Pancreas (tissue), 10 donors: ENCODE results near the gene SMOC2. TPM values are rescaled to one million over a fixed set of nuclear protein-coding genes. Genes with fewer than 3 reads are reported as not detected.
A peak's percentile ranks its signal among the peaks of the same experiment; 100 is the strongest.

Experiments used
- ATAC-seq, 4 donors: fragments of 200-7000 bp; cut with Tn5 transposase; one replicate each; pipeline versions ENCODE4 v1.8.0 to v1.9.1; 2020; ENCODE audit warnings: mild to moderate bottlenecking in 4 of 4, moderate library complexity in 4 of 4
- DNase-seq, 6 donors: peaks; one replicate each; pipeline ENCODE4 v3.0.0-alpha.2; 2020
- FAIRE-seq: peaks from 2 replicates; lab custom pipeline; 2012; peaks lifted over from hg19 to GRCh38; lab: Jason Lieb, UNC
- H3K27ac ChIP-seq, 4 donors: fragments of 200-600 bp; sonication (generic); 1 replicate in 3 of 4; 2 replicates in 1 of 4; pipeline versions ENCODE4 v1.5.0 to v1.8.0; 2020
- H3K27me3 ChIP-seq, 4 donors: fragments of 200-600 bp; one replicate each; pipeline ENCODE4 v1.8.0; 2021
- H3K36me3 ChIP-seq, 3 donors: fragments of 200-600 bp; sonication (generic) in 1 of 3; one replicate each; pipeline versions ENCODE4 v1.5.0 to v1.8.0; 2020 to 2021
- H3K4me1 ChIP-seq, 3 donors: fragments of 200-600 bp; one replicate each; pipeline ENCODE4 v1.8.0; 2021
- H3K4me3 ChIP-seq, 4 donors: fragments of 200-600 bp; sonication (generic) in 2 of 4; one replicate each; pipeline versions ENCODE4 v1.5.0 to v1.8.0; 2020 to 2021
- H3K9me3 ChIP-seq, 4 donors: fragments of 200-600 bp; one replicate each; pipeline ENCODE4 v1.8.0; 2021
- CTCF ChIP-seq, 4 donors: fragments of 200-600 bp; sonication (generic) in 3 of 4; IDR thresholded peaks; one replicate each; pipeline versions ENCODE4 v1.5.0 to v1.8.0; 2021; ENCODE audit warnings: antibody characterized with exemption in 4 of 4
- WGBS, 2 donors: extraction: QIAGEN DNeasy Blood & Tissue Kit; methylation state at CpG; one replicate each; pipeline ENCODE4 v1.1.7; 2013; 5-methylcytosine and 5-hydroxymethylcytosine counted together
- intact Hi-C, 3 donors: fragments of 100-400 bp; cut with DNase I; formaldehyde crosslinking; loops; one replicate each; pipeline versions ENCODE4 v1.11.1 to v1.14.2; 2022
- polyA plus RNA-seq, 2 donors: library from polyadenylated mRNA; stranded (reverse); fragments of 200-250 nt; gene quantifications; one replicate each; pipeline ENCODE4 v1.2.3, GENCODE V29; 2013
- total RNA-seq, 6 donors: library from RNA; stranded (reverse); fragmentation: NEBNext Ultra II Directional in 4 of 6; extraction: Animal tissue kit (Norgen Biotek cat#: 25700) in 4 of 6; gene quantifications; one replicate each; pipeline versions ENCODE4 v1.2.1 to v1.2.4, GENCODE V29; 2021 to 2023
- donor health status: healthy with polysubstance abuse.
- donor health status: DM: no; HTN: no; CAD: no; lungs with moderate emphysema.
- donor health status: DM: no; HTN: no; CAD: no.
- donor health status: control.
- donor health status: control.
- donor health status: Bipolar disorder and iron deficiency.
- donor health status: DM: yes; HTN: yes; CAD: no.
- donor health status: DM: no; HTN: no; CAD: no.
- donor health status: DM: no; HTN: no; CAD: no.
- donor health status: DM: yes; HTN: yes; CAD: no.

The SMOC2 gene
- total and polyA plus RNA-seq, 8 donors, result 2.5 to 18.4 (median 6.5) TPM

- Histone ChIP-seq H3K9me3 (no peaks in the 10 kb centered on the region), H3K27me3 (no peaks in the 10 kb centered on the region), H3K4me1 (no peaks in the 10 kb centered on the region), H3K4me3 (no peak overlapping the region), H3K36me3 (no peaks in the 10 kb centered on the region), H3K27ac (no peak overlapping the region)
- 79 to 89% methylated on average over 4 of the region's 4 CpGs for WGBS, 2 donors
- no peak for TF ChIP-seq CTCF (IDR thresholded peaks at IDR 0.05)
- DNase-seq (no peak), ATAC-seq (no peak), FAIRE-seq (no peak)
- intact Hi-C loops, result no loop called here
Observed at GRCh38 chr6:168602576-168602975, 161.6 kb downstream of the SMOC2 start.

GRCh38 chr6:168603234-168603633 is 162.2 kb downstream of the SMOC2 start:
- Histone ChIP-seq H3K9me3 (no peaks in the 10 kb centered on the region), H3K4me1 (no peaks in the 10 kb centered on the region), H3K27me3 (no peaks in the 10 kb centered on the region), H3K36me3 (no peaks in the 10 kb centered on the region), H3K4me3 (no peak overlapping the region), H3K27ac (no peak overlapping the region)
- no peak for TF ChIP-seq CTCF (IDR thresholded peaks at IDR 0.05)
- ATAC-seq (no peak), FAIRE-seq (no peak), DNase-seq (no peak)
- intact Hi-C loops, result no loop called here
- 86 to 90% methylated on average over 4 of the region's 4 CpGs for WGBS, 2 donors

GRCh38 chr6:168605964-168606363 is 165.0 kb downstream of the SMOC2 start:
- no peaks in the 10 kb centered on the region for H3K36me3 ChIP-seq
- ATAC-seq (peak in 3 of 4 donors; percentile 41 to 72 (median 70)), FAIRE-seq (no peak), DNase-seq (no peak)
- TF ChIP-seq CTCF (IDR thresholded peaks at IDR 0.05), result no peak
- peak overlapping the region in 1 of 4 donors; percentile 16 for H3K27ac ChIP-seq
- intact Hi-C loops, result no loop called here
- no peaks in the 10 kb centered on the region for H3K4me1 ChIP-seq
- H3K27me3 ChIP-seq, result no peaks in the 10 kb centered on the region
- H3K4me3 ChIP-seq, result no peak overlapping the region
- WGBS, 2 donors, result 38 to 41% methylated on average over 7 of the region's 7 CpGs
- H3K9me3 ChIP-seq, result no peaks in the 10 kb centered on the region

GRCh38 chr6:168606722-168607121 is 165.7 kb downstream of the SMOC2 start:
- H3K9me3 ChIP-seq, result no peaks in the 10 kb centered on the region
- WGBS, 2 donors, result 88 to 94% methylated on average over 16 of the region's 16 CpGs
- intact Hi-C loops, result no loop called here
- no peaks in the 10 kb centered on the region for H3K4me1 ChIP-seq
- ATAC-seq, result no peak
- no peaks in the 10 kb centered on the region for H3K27me3 ChIP-seq
- H3K4me3 ChIP-seq, result no peak overlapping the region
- FAIRE-seq, result no peak
- no peaks in the 10 kb centered on the region for H3K36me3 ChIP-seq
- DNase-seq, result no peak
- H3K27ac ChIP-seq, result no peak overlapping the region
- no peak for TF ChIP-seq CTCF (IDR thresholded peaks at IDR 0.05)

GRCh38 chr6:168607272-168608112 is 166.5 kb downstream of the SMOC2 start:
- H3K27me3 ChIP-seq, result no peaks in the 10 kb centered on the region
- H3K4me1 ChIP-seq, result no peaks in the 10 kb centered on the region
- H3K36me3 ChIP-seq, result no peaks in the 10 kb centered on the region
- no peaks in the 10 kb centered on the region for H3K9me3 ChIP-seq
- TF ChIP-seq CTCF (IDR thresholded peaks at IDR 0.05), result no peak
- ATAC-seq (no peak), FAIRE-seq (no peak), DNase-seq (peak in 1 of 6 donors; percentile 41)
- WGBS, 2 donors, result 71 to 81% methylated on average over 15 of the region's 15 CpGs
- H3K4me3 ChIP-seq, result no peak overlapping the region
- intact Hi-C loops, result no loop called here
- H3K27ac ChIP-seq, result no peak overlapping the region
